ENCODE results near the gene SYNM.

SYNM gene

GRCh38 chr15:99145005-99145404, 40.1 kb downstream of the SYNM start:
- no peak for DNase-seq

DNA sequence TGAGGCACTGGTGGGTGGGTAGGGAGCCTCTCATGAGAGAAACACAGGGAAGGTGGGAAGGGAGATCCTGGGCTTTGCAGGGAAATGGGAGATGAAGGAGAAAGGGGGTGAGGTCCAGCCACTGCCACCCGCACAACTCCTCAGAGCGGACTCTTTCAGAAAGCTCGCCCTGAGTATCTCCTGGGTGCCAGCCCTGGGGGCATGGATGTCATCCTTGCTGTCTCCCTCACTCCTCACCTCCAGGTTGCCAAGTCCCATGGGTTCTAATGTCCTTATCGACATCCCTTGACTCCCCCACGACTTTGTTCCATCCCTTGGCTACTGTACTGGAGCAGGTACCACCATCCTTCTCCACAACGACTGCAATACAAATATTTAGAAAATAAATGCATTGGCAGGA, 40.9 kb downstream of the SYNM start:
- no peak for DNase-seq

- DNase-seq: no peak
Measured at GRCh38 chr15:99146661-99147060, 41.8 kb downstream of the SYNM start.

GRCh38 chr15:99148851-99149276, 44.0 kb downstream of the SYNM start:
- no peak for DNase-seq

DNA sequence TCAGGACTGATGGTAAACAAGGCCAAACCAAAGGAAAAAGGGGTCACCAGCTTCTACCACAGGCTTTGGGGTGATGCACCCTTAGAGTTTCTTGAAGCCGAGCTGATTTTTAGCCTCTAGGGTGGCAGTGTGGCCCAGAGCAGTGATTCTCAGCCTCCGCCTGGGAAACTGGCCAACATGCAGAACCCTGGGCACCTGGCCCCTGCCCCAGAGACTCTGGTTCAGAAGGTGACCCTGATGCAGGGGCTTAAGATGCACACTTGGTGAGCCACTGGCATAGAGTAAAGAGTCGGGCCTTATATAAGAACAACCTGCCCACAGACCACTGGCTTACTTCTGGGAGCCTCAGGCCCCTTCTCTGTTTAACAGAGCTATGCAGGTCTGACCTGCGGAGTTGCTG, 44.5 kb downstream of the SYNM start:
- no peak for DNase-seq

DNA sequence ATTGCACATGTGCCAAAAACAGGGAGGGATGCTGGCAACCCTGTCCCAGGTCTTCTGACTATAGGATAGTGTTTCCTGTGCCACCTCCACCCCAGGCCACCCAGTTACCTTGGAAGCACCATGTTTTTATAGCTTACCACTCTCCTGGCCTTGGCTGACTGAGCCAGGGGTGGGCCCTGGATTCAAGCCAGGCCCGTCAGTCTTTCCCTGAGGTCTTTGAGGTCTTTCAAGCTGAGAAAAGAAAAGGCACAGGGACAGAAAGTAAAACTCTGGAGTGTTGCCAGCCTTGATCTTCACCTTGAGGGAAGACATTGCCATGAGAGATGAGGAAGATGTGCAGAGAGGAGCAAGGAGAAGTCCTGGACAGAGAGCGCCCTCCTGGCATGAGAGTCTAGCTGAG, 46.3 kb downstream of the SYNM start:
- DNase-seq: no peak

GRCh38 chr15:99153026-99153535, 48.2 kb downstream of the SYNM start:
- DNase-seq: no peak

- no peak for DNase-seq
Measured at GRCh38 chr15:99154271-99154670, 49.4 kb downstream of the SYNM start.

DNA sequence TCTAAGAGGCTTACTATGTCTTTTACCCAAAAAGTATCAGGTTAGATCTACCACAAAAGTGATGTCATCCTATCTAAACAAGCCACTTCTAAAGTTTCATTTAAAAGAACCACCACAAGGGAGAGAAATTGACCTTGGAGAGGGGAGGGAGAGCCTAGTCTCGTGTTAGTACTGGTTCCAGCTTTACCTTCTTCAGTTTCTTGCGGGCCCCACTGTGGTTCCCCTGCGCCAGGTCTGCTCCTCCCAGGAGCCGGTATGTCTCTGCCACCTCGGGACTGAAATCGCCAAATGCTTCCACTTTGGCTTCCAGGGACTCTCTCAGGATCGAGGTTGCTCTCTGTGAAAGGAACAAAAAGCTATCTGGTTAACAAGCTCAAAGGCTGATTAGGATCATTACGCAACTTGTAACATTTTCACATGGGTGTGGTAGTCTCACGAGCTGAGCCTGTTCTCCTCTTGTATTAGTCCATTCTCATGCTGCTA, 51.1 kb downstream of the SYNM start:
- DNase-seq: no peak

- no peak for DNase-seq
Measured at GRCh38 chr15:99157456-99157855, 52.6 kb downstream of the SYNM start.

GRCh38 chr15:99158626-99159412, 53.9 kb downstream of the SYNM start:
- DNase-seq: no peak

GRCh38 chr15:99163271-99164062, 58.6 kb downstream of the SYNM start:
- no peak for DNase-seq

DNA sequence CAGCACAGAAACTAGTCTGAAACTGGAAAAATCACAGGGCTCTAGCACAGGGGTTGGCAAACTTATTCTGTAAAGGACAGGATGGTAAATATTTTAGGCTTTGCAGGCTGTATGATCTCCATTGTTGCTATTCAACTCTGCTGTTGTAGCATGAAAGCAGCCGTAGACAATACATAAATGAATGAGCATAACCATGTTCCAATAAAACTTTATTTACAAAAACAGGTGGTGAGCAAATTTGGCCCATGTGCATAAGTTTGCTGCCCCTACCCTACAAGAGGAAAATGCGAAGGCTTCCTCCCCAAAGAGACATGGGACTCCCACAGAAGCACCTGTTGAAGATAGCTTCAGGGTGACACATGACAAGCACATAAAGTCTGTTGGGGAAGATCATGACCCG, 59.2 kb downstream of the SYNM start:
- DNase-seq: no peak

DNA sequence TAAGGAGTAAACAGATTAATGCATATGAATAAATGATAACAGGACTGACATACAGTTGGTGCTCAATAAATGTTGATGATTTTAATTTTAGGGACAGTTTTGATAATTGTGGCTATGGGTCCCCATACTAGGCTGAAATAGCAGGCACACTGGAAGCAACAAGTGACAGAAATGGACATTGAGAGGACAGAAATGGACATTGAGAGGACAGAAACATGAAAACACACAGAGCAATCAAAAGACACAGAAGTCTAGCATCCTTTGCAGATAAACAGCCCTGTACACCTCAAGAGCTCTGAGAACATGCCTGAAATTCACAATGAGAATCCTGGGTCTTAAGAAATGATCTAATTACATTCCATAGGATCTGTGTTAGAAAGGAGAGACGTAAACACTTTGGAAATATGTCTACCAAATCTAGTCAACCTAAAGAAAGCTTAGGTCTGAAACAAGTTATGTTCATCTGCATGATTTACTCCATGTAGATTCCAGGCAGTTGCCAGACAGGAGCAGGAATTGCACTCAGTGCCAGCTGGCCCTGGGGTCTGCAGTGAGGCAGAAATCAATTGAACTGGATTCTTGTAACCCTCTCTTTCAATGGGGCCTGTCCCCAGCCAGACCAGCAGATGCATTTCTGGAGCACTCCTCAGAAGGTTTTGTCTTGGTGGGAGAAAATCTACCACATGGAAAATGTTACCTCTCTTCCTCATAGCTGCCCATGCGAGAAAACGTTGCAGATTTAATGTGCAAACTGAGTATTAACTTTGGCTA, 60.3 kb downstream of the SYNM start:
- no peak for DNase-seq

DNA sequence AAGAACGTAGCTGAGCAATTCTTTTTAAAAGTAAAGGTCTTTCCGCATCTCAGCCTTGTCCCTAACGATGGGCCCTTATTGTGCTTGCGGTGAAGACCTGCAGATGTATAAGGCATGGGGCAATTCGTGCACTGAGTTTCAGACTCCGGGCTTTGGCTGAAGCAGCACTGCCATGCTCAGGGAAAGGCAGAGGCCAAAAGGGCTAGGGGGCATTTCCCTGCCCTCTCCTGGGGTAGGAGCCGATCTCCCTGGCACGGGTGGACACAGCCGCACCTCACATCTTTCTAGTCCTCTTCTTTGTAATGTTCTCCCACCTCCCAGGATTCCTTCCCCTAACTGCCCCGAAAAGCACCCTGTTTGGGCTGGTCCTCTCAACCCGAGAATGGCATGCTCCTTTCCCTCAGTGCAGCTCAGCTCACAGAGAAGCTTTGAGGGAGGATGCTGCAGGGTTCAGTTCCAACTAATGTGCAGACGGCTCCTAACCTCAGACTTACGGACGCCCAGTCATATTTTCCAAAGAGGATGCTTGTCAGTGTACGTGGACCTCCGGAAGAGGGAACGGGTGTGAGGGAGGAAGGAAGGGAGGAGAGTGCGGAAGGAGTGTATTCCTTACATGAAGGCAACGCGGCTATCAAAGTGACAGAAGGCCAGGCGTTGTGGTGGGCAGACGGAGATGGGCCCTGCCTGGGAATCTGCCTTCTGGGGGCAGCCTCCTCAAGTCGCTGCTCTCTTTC, 61.2 kb downstream of the SYNM start:
- no peak for DNase-seq

GRCh38 chr15:99167201-99167600, 62.3 kb downstream of the SYNM start:
- DNase-seq: no peak

GRCh38 chr15:99167640-99168039, 62.8 kb downstream of the SYNM start:
- no peak for DNase-seq

GRCh38 chr15:99168601-99169580, 64.0 kb downstream of the SYNM start:
- no peak for DNase-seq

- no peak for DNase-seq
Measured at GRCh38 chr15:99169769-99170311, 65.0 kb downstream of the SYNM start.

DNA sequence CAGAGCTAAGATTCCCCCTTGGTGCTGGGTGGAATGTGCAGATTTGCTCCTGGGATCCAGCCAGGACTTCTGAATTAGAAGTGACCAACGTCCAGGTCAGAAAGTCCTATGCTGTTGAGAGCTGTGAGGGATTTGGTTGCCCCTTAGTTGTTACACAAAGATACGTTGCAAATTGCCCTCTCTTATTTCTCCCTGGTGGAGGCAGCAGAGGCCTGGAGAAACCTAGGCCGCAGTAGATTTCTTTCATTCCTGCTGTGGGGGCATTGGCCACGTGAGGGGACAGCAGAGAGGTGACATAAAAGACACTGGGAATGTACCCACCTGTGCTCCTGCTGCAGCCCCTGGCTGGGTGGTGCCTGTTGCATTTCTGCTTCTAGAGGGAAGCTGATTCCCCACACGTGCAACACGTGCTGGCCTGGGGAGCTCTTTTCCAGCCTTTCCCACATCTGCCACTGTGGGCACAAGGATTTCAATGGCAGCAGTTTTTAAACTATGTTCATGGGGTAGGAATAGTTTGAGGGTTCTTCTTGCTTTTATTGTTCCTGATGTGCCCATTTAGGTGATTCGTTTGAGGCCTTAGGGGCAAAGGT, 65.7 kb downstream of the SYNM start:
- DNase-seq: no peak

All from CD4-positive, alpha-beta T cell treated with Interferon gamma for 1 hour (primary cell).